ENCODE measurements around the gene ERBB4.

ERBB4 gene

DNA sequence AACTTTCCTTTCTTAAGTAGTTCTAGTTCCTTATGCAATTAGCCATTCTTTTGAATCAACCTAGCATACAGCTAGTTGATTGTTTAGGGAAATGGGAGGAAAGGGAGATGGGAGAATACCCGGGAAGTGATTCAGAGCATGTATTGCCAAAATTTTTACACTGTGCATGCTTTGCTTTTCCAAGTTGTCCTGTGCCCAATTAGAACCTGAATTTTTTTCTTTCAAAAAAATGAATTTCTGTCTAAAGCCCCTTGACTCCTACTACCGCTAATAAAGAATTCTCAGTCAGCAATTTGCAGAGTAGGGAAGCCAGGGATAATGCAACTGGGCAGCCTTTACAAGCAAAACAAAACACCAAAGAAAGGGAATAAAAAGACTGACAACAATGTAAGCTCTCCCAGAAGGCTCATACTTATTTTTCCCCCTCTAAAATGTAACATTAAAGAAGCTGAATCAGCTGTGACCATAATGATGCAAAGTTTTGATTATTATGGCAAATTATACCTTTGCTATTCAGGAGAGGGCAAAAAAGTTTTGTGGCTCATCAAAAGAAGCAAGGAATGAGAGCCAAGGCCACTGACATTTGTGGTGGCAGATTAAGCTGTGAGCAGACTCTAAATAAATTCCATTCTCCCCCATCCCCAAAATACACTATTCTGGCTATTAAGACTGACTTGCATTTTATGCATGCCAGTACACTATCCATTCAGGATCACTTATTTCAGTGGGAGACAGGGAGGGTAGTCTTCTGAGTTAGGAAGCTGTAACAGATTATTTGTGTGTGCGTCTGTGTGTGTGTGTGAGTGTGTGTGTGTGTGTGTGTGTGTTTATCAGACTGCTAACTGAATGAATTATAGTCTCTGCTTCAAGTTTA is 174.3 kb downstream of the ERBB4 start:
- DNase-seq (ENCODE audit: low spot score) = peak; percentile 31

GRCh38 chr2:212361174-212361756 is 177.3 kb downstream of the ERBB4 start:
- no peak for DNase-seq (ENCODE audit: low spot score)

- no peak for DNase-seq (ENCODE audit: low spot score)
These were observed 178.5 kb downstream of the ERBB4 start for GRCh38 chr2:212360068-212360460.

- DNase-seq (ENCODE audit: low spot score) = no peak
These were observed 179.1 kb downstream of the ERBB4 start for GRCh38 chr2:212359425-212360067.

GRCh38 chr2:212357606-212358005 is 181.0 kb downstream of the ERBB4 start:
- DNase-seq (ENCODE audit: low spot score) = no peak

DNA sequence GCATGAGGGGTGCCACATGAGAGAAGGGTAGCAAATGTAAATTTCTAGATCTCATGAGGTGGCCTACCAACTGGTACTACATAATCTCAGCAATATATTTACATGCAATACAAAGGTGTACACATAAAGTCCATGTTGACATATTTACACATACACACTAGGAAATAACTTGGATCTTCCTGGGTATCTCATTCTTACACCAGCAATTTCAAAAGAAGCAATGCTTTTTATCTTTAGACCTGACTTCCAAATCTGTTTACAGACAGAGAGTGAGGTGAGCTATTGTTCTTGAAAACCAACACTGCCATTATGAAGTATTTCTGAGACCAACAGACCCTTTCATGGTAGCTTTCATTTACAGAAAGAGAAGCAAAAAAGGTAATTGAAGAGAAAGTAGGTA is 184.2 kb downstream of the ERBB4 start:
- no peak for DNase-seq (ENCODE audit: low spot score)

DNA sequence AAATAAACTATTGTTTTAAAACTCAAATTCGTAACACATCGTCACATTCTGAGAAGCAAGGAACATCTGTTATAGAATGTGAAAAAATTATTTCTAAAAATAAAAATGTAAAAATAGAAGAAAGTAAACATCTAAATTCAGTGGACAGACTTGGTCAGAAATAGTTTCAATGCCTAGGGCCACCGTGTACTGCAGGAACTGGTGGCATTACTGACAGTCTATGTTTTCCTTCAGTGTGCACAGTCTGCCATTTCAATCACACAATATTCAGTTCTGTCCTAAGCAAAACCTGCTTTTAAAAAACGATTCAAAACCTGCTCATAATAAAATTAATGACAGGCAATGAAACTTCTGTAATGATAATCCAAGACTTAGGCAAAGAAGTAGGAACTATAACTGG is 190.1 kb downstream of the ERBB4 start:
- DNase-seq (ENCODE audit: low spot score) = no peak

GRCh38 chr2:212346865-212347264 is 191.7 kb downstream of the ERBB4 start:
- DNase-seq (ENCODE audit: low spot score) = no peak

- no peak for DNase-seq (ENCODE audit: low spot score)
These were observed 192.6 kb downstream of the ERBB4 start for GRCh38 chr2:212345966-212346365.

DNA sequence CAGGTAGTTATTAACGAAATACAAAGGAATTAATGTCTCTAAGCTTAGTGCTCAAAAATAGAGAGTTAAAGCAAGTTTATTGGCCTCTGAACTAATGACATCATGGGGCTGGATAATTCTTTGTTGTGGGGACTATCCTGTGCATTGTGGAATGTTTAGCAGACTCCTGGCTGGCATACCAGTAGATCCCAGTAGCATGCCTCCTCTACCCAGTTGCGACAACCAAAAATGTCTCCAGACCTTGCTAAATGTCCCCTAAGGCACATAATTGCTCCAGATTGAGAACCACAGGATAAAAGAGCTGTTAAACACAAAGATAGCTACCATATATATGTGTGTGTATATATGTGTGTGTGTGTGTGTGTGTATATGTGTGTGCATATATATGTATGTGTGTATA is 194.5 kb downstream of the ERBB4 start:
- DNase-seq (ENCODE audit: low spot score) = no peak

DNA sequence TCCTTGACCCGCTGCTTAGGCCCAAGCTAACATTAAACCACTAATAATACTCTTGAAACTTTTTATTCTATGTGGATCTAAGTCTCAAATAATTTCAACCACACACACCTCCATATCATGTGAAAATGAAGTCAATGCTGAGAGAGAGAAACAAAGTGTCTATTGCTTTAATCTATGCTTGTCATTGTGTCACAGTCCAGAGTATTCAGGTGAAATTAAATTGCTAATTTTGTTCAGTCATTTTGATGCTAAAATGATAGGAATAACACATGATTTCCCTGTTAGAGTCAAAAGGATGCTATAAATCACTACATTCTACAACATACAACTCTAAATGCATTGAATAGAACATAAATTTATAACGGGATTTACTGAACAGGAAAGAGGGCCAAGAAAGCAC is 195.4 kb downstream of the ERBB4 start:
- no peak for DNase-seq (ENCODE audit: low spot score)

GRCh38 chr2:212337486-212338343 is 200.9 kb downstream of the ERBB4 start:
- DNase-seq (ENCODE audit: low spot score) = no peak

DNA sequence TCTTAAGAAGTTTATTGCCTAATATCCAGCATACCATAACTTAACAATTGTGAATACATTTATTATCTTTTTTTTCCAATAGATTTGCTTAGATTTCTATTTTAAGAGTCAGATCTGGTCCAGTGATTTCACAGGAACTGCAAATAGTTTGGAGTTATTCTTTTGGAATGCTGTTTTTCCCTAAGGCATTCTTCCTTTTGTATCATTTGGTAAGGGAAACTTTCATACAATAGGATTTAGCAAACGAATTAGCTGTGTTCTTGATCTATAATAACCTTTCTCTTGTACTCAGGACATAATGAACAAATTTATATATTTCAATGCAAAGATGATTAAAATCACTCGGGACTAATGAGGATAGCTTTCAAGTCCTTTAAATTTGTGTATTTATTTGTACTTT is 201.6 kb downstream of the ERBB4 start:
- peak; percentile 2 for DNase-seq (ENCODE audit: low spot score)

GRCh38 chr2:212330263-212330662 is 208.3 kb downstream of the ERBB4 start:
- DNase-seq (ENCODE audit: low spot score) = no peak

GRCh38 chr2:212328712-212329496 is 209.7 kb downstream of the ERBB4 start:
- no peak for DNase-seq (ENCODE audit: low spot score)

GRCh38 chr2:212328136-212328535 is 210.5 kb downstream of the ERBB4 start:
- DNase-seq (ENCODE audit: low spot score) = no peak

DNA sequence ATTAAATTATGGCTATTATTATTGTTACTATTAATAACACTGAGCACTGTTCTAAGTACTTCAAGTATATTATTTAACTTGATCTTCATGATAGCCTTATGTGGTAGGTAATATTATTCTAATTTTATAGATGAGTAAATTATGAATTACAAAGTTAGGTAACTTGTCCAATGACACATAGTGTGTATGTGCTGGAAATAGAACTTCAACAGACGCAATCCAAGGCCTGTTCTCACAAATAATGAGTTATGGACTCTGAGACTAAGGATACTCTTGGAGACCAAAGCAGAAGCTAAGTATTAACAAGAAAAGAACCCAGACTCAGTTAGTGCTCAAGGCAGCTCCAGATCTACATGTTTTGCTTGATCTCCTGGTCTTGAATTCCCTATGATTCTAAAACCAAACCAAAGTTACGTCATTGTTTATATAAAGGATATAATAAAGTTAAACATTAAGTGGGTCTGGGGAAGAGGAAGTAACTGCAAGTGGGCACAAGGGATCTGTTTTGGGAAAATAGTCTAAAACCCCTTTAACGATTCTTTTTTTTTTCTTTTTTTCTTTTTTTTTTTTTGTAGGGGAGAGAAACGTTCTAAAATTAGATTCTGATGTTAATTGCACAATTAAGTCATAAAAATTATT is 211.3 kb downstream of the ERBB4 start:
- DNase-seq (ENCODE audit: low spot score) = no peak

DNA sequence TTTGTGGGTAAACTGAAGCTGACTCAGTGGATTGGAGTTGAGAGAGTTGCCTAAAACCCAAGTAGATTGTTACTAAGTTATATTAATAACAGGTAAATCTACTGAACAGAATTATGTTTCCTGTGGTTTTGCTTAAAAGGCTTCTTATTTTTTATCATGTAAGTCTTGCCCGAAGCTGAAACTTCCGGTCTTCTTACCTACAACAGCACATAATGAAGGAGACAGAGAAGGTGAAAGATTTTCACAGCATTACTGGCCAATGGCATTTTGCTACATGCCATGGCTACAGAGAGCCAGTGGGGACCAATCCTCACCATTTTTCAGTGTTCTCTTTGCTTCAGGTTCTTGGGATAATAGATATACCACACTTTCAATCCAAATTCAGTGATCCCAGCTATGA is 220.0 kb downstream of the ERBB4 start:
- DNase-seq (ENCODE audit: low spot score) = no peak

DNA sequence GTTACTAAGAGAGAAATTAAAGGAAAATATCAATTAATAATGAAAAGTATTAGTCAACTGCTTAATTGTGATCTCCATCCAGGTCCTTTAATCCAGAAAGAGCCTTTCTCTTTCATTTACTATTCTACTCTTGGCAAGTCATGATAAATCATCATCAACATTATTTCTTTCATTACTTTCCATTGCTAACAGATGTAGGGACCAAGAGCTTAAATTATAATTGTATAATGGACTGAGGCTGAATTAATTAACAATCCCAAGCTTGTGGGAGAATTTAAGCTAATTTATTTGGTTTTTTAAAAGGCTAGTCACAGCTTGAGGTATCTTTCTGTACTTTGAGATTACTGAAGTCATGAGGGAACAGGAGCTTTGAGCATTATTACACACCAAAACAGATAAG is 223.9 kb downstream of the ERBB4 start:
- DNase-seq (ENCODE audit: low spot score) = no peak

DNA sequence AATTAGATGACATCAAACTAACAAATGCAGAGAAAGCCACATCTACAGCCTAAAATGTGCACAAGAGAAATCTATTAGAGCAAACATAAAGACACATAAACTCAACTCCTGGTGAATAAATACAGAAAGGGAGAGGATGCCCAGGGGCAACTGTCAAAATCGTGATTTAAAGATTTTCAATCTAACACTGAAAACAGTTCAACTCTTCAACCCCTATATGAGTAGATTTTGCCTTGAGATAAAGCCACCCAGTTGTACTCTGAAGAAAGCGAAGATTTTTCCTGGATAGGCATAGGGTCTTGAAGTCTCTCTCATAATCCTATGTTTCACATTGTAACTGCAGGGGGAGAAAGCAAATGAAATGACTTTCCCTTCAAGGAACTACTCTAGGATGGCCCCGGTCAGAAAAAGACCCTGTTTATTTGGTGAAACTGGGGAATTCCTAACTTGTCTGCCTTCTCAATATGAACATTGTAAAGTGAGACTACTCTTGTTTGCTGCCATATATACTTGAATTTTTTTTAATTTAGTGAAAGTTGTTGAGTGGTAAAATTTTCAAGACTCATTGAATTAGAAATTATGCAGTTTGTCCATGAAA is 226.7 kb downstream of the ERBB4 start:
- DNase-seq (ENCODE audit: low spot score) = no peak

- DNase-seq (ENCODE audit: low spot score) = no peak
These were observed 238.7 kb downstream of the ERBB4 start for GRCh38 chr2:212299943-212300342.
